SIG-M5 (cell line): ENCODE data around the gene HAGHL.
"Not testable (repeated sequence)": the region's sequence is repeated elsewhere in the genome, so short reads cannot be mapped to it uniquely, and the experiment has no call there.

Experiments used
- DNase-seq: peaks from one replicate; lab custom pipeline; 2025; lab: John Stamatoyannopoulos, UW

The HAGHL gene

GRCh38 chr16:708019-708418 lies 18.9 kb upstream of the HAGHL start:
- DNase-seq = no peak

- DNase-seq = no peak
Observed at GRCh38 chr16:708959-709358, 17.9 kb upstream of the HAGHL start.

GRCh38 chr16:709566-710499 lies 17.1 kb upstream of the HAGHL start:
- DNase-seq = no peak

GRCh38 chr16:710500-711075 lies 16.3 kb upstream of the HAGHL start:
- no peak for DNase-seq

GRCh38 chr16:711084-711483 lies 15.8 kb upstream of the HAGHL start:
- DNase-seq = no peak

- no peak for DNase-seq
Observed at GRCh38 chr16:711548-712320, 15.2 kb upstream of the HAGHL start.

GRCh38 chr16:712740-713250 lies 14.1 kb upstream of the HAGHL start:
- not testable (repeated sequence) for DNase-seq

GRCh38 chr16:714079-714478 lies 12.8 kb upstream of the HAGHL start:
- no peak for DNase-seq

- no peak for DNase-seq
Observed at GRCh38 chr16:714558-715476, 12.1 kb upstream of the HAGHL start, which contains the start of gene METRN. Gene METRN, plus strand, starts transcription at chr16:715118. Its CDS starts 172 bp downstream, at chr16:715290.

GRCh38 chr16:715477-716199 lies 11.3 kb upstream of the HAGHL start:
- no peak for DNase-seq

- DNase-seq = no peak
Observed at GRCh38 chr16:716200-716568, 10.7 kb upstream of the HAGHL start.

- no peak for DNase-seq
Observed at GRCh38 chr16:716768-717325, 10.1 kb upstream of the HAGHL start.

GRCh38 chr16:717450-718245 lies 9.3 kb upstream of the HAGHL start:
- DNase-seq = no peak

GRCh38 chr16:718389-718788 lies 8.5 kb upstream of the HAGHL start:
- no peak for DNase-seq

GRCh38 chr16:718922-719321 lies 8.0 kb upstream of the HAGHL start:
- DNase-seq = no peak

- no peak for DNase-seq
Observed at GRCh38 chr16:719815-720446, 7.0 kb upstream of the HAGHL start.

- no peak for DNase-seq
Observed at GRCh38 chr16:720447-720989, 6.4 kb upstream of the HAGHL start.

- no peak for DNase-seq
Observed at GRCh38 chr16:720990-721764, 5.7 kb upstream of the HAGHL start, which contains the start of gene ANTKMT. Gene ANTKMT, plus strand, starts transcription at chr16:721146. Its CDS starts 129 bp downstream, at chr16:721275.
